HG03103 (cell line): ENCODE data around the gene CLTB.
"Not testable (repeated sequence)": the region's sequence is repeated elsewhere in the genome, so short reads cannot be mapped to it uniquely, and the experiment has no call there.

Experiments
- ATAC-seq: cut with Tn5 transposase; IDR thresholded peaks from one replicate; pipeline ENCODE4 v1.9.1; 2021; ENCODE audit warnings: low read depth; ENCODE audit not compliant: unreplicated experiment

Gene CLTB

GRCh38 chr5:176429972-176430371, 13.6 kb upstream of the CLTB start:
- ATAC-seq, result no peak

DNA sequence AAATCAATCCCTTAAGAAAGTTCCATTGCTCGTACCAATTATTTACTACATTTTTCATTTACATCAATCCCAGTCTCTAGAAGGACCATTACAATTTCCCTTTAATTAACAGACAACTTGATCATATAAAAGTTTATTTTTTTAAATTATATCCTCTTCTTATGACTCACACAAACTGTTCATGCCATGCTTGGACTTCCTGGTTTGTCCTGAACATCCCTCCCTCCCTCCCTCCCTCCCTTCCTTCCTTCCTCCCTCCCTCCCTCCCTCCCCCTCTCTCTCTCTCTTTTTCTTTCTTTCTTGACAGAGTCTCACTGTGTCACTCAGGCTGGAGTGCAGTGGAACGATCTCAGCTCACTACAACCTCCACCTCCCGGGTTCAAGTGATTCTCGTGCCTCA, 11.6 kb upstream of the CLTB start:
- no peak for ATAC-seq

GRCh38 chr5:176426876-176427275, 10.5 kb upstream of the CLTB start:
- ATAC-seq, result no peak

DNA sequence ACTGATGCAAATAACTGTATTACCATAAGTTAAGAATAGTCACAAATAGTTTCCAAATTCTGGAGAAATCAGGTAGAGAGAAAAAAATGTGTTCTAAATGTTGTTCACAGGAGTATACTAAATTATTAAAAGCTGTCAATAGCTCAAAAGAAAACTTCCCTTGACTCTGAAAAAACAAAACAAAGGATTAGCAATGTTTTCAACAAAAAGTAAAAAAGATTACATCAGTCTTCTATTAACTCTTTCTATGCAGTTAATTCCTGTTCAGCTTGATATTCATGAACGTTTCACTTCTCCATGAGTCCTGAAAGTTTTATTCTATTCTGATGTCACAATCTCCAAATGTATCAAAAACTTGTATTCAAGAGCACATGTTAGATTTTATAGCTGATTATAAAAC, 9.5 kb upstream of the CLTB start:
- ATAC-seq, result no peak

- no peak for ATAC-seq
These were observed 8.8 kb upstream of the CLTB start for GRCh38 chr5:176425138-176425537.

- no peak for ATAC-seq
These were observed 7.8 kb upstream of the CLTB start for GRCh38 chr5:176424181-176424580.

DNA sequence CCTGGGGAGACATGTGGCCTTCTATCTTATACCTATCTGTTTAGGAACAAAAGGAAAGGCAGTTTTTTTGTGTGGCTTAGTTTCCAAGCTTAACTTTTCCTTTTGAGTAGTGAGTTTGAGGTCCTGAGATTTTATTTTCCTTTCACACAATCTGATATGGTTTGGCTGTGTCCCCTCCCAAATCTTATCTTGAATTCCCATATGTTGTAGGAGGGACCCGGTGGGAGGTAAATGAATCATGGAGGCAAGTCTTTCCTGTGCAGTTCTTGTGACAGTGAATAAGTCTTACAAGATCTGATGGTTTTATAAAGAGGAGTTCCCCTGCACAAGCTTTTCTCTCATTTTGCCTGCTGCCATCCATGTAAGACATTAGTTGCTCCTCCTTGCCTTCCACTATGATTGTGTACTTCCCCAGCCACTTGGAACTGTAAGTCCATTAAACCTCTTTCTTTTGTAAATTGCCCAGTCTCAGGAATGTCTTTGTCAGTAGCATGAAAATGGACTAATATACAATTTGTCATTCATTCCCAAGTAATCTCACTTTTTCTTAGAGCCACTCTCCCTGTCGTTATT, 4.7 kb upstream of the CLTB start:
- no peak for ATAC-seq

- ATAC-seq, result no peak
These were observed 3.7 kb upstream of the CLTB start for GRCh38 chr5:176420086-176420485.

DNA sequence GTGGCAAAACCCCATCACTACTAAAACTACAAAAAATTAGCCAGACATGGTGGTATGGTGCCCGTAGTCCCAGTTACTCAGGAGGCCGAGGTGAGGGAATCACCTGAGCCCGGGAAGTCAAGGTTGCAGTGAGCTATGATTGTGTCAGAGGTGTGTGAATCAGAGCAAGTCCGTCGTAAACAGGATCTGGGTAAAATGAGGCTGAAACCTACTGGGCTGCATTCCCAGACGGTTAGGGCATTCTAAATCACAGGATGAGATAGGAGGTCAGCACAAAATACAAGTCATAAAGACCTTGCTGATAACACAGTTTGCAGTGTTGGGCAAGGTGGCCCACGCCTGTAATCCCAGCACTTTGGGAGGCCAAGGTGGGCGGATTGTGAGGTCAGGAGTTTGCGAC, 1.9 kb upstream of the CLTB start:
- no peak for ATAC-seq

- ATAC-seq, result no peak
These were observed 626 bp upstream of the CLTB start for GRCh38 chr5:176416965-176417364.

DNA sequence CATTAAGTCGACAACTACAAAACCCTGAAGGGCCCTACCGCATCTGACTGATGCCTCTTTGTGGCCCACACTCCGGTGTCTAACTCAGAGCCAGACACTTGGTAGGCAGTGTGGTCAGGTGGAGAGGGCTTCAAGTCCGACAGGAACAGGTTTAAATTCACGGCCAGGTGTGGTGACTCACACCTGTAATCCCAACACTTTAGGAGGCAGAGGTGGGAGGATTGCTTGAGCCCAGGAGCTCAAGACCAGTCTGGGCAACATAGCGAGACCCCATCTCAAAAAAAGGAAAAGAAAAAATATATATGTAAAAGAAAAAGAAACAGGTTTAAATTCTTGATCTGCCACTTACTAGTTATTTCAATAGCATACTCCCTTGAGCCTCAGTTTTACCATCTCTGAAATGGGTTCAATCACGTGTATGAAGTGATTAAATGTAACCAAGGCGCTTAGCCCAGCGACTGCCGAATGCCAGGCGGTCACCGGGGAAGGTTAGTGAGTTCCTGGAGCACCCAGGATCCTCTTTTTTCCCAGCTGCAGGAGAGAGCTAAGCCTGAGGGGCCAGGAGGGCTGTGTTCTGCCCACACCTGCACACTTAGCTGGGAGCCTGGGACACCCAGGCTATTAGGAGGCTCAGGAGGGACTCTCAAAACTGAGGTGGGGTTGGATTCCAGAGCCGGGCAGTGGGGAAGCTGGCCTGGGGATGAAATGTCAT, 943 bp downstream of the CLTB start:
- no peak for ATAC-seq

GRCh38 chr5:176414704-176415103, 1.6 kb downstream of the CLTB start:
- no peak for ATAC-seq

- no peak for ATAC-seq
These were observed 2.6 kb downstream of the CLTB start for GRCh38 chr5:176413709-176414191.

DNA sequence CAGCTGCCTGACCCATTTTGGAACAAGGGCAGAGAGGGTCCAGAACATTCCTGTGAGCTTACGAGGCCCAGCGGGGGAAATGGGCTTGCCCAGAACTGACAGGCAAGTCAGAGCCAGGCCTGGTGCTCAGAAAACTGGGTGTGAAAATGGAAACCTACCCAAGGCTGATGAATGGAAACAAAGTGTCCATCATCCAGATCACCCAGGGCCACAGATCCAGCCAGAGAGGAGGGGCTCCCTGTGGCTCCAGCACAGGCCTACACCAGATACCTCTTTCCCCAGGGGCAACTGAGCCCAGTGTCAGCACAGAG, 3.1 kb downstream of the CLTB start:
- no peak for ATAC-seq

DNA sequence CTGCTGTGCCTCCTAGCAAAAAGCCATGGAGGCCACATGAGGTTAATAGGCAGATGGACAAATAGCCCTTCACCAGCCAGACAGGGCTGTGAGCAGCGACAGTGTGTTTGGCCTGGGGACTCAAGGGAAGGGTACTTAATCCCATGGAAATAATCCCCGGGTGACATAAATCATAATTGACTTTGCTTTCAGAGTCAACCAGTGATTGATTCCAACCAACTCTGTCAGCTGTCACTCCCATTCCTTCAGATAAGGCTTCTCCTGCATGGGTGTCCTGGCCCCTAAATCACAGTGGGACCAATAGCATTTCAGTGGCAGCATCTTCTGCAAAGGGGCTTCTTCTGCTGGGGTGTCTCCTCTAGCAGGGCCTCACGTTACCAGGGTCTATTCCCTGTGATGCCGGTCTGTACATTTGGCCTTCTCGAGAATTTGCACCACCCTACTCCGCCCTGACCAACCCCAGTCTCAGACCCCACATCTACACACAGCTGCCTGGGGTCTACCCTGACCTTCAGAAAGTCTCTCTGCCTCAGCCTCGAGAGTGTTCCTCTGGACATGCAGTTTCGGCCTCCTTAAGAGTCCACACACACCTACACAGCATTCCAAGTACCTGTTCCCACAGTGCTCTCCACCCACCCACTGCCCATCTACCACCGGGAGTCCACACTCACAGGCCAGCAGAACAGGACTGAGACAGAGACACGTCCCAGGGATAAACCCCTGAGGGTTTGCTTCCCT, 3.7 kb downstream of the CLTB start:
- ATAC-seq, result no peak

DNA sequence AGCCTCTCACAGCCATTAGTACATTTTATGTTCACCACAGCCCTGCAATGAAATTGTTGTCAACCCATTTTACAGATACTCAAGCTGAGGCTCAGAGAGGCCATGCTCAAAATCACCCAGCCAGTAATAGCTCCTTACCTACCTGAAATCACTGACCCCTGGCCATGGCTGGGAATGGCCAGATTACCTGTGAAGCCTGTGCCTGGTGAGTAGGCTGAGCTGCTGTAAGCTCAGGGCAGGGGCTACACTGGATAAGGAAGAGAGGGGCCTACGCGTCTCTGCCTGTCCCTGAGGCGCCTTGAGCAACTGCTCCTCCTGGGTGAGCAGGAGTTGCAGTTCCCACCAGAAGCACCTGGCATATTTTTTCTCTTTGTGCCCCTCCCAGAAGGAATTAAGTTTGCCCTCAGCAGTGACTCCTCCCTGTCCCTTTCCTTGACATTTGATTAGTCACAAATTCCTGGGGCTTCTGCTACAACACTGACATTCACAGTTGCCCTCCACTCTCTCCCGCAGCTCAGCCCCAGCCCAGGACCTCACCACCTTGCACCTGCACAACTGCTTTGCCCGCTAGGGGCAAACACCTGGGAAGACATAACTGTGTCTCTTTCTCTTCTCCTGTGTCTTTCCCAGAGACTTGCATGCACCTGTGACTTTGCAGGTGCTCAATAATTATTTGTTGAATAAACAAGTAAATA, 5.7 kb downstream of the CLTB start:
- ATAC-seq, result no peak

- ATAC-seq, result no peak
These were observed 6.6 kb downstream of the CLTB start for GRCh38 chr5:176409765-176410164.

DNA sequence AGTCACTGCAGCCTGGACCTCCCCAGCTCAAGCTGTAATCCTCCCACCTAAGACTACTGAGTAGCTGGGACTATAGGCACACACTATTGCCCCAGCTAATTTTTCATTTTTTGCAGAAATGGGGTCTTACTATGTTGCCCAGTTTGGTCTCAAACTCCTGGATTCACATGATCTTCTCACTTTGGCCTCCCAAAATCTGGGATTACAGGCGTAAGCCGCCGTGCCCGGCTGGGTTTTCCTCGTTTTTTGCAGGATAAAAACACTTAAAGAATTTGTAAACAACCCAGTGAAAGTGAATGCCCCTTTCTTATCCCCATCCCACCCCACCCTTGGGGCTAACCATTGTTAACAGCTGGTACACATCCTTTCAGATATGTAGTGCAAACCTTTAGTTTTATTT, 7.7 kb downstream of the CLTB start:
- no peak for ATAC-seq

GRCh38 chr5:176408252-176408573, 8.1 kb downstream of the CLTB start:
- ATAC-seq, result not testable (repeated sequence)

GRCh38 chr5:176407456-176408251, 8.7 kb downstream of the CLTB start:
- ATAC-seq, result no peak
